Measurements from ENCODE around the gene ATXN7L1. TPM values are rescaled to one million over a fixed set of nuclear protein-coding genes. Genes with fewer than 3 reads are reported as not detected.

The ATXN7L1 gene
- total RNA-seq, 1 experiment from 2014 or later = 24.3 TPM

GRCh38 chr7:105708763-105709080 lies 167.7 kb downstream of the ATXN7L1 start:
- Histone ChIP-seq H3K14ac (ENCODE audit: insufficient read depth, low read length) (no peak overlapping the region), H2BK5ac (ENCODE audit: insufficient read length, low read length) (no peak overlapping the region), H2BK120ac (ENCODE audit: low read depth, low read length, poor library complexity, severe bottlenecking) (no peak overlapping the region), H4K91ac (ENCODE audit: insufficient read length, low read depth, low read length) (no peak overlapping the region), H3K9me3 (ENCODE audit: control insufficient read depth, low read depth, low read length) (peaks cover 26% of the 10 kb centered on the region), H2BK15ac (ENCODE audit: low read depth, low read length) (no peak overlapping the region), H3K56ac (ENCODE audit: insufficient read length, low read depth, low read length) (no peak overlapping the region), H2AK5ac (ENCODE audit: insufficient read length, low read length) (no peak overlapping the region), H3K23me2 (ENCODE audit: insufficient read length, low read depth, low read length, poor library complexity, severe bottlenecking) (no peaks in the 10 kb centered on the region), H3K23ac (ENCODE audit: insufficient read length, low read depth, low read length) (no peak overlapping the region), H4K20me1 (ENCODE audit: control insufficient read depth, insufficient read depth, insufficient read length) (no peaks in the 10 kb centered on the region), H3K18ac (ENCODE audit: insufficient read length, low read depth, low read length) (no peak overlapping the region), H3K4ac (ENCODE audit: low read depth, low read length) (no peak overlapping the region), H4K5ac (ENCODE audit: insufficient read length, low read depth, low read length) (no peak overlapping the region), H3T11ph (ENCODE audit: low read length) (no peak overlapping the region), H3K27ac (ENCODE audit: insufficient read length, low read depth, low read length) (no peak overlapping the region), H2BK12ac (ENCODE audit: insufficient read length, low read depth, low read length) (no peak overlapping the region), H3K79me2 (ENCODE audit: insufficient read depth, low read length) (no peaks in the 10 kb centered on the region), H3K27me3 (ENCODE audit: insufficient read depth, low read length) (no peaks in the 10 kb centered on the region), H2BK20ac (ENCODE audit: low read depth, low read length, poor library complexity, severe bottlenecking) (no peak overlapping the region), H3K4me2 (ENCODE audit: insufficient read depth, insufficient read length, low read length) (no peak overlapping the region), H3K9ac (ENCODE audit: extremely low read depth, insufficient read length, low read length) (no peak overlapping the region), H3K4me1 (ENCODE audit: insufficient read depth, low read length) (no peaks in the 10 kb centered on the region), H4K8ac (replicated peaks; ENCODE audit: insufficient read length, low read depth, low read length) (no peak overlapping the region), H2AFZ (ENCODE audit: low read length) (no peak overlapping the region), H3K79me1 (ENCODE audit: insufficient read depth, low read depth, low read length, poor library complexity, severe bottlenecking) (no peaks in the 10 kb centered on the region)
- Mint-ChIP-seq H3K36me3 (ENCODE audit: insufficient read depth in 1 of 3, low read depth in 3 of 3) (peaks cover 49 to 55% (median 49%) of the 10 kb centered on the region in 3 experiments), H3K9me3 (peaks cover 38 to 45% of the 10 kb centered on the region in 2 experiments), H3K4me3 (no peak overlapping the region), H3K27ac (no peak overlapping the region), H3K27me3 (ENCODE audit: low read depth) (peaks cover 8% of the 10 kb centered on the region), H3K4me1 (peaks cover 11 to 22% of the 10 kb centered on the region in 2 experiments)
- DNase-seq = no peak
- WGBS (ENCODE audit: extremely low coverage, insufficient read length, low lambda C conversion rate) = no CpG with 5 or more reads among the region's 4 CpGs
- TF ChIP-seq CTCF (conservative IDR thresholded peaks at IDR 0.05) = no peak
